ENCODE data around the gene RYR1. TPM values are rescaled to one million over a fixed set of nuclear protein-coding genes. Genes with fewer than 3 reads are reported as not detected.

The RYR1 gene
- polyA plus RNA-seq, 1 of the 3 experiments (the other 2 are of a cell fraction), result under 0.01 TPM

DNA sequence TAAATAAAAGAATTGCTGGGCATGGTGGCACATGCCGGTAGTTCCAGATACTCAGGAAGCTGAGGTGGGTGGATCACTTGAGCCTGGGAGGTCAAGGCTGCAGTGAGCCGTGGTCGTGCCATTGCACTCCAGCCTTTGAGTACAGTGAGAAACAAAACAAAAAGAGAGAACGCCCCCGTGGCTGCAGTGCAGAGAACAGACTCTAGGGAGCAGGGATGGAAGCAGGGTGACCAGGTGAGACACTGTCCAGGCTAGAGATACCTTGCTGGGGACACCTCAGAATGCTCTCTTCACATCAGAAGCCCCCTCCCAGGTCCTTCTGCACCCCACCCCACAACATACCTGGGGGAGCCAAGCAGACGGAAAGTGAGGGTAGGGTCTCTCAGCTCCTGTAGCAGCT, 159.4 kb downstream of the RYR1 start:
- Histone ChIP-seq H4K20me1 (ENCODE audit: insufficient read depth) (no peaks in the 10 kb centered on the region), H3K36me3 (replicated peaks in 1 of 2; ENCODE audit: control insufficient read depth in 1 of 2, insufficient read depth in 2 of 2, low read length in 1 of 2) (no peaks in the 10 kb centered on the region), H3K27me3 (ENCODE audit: insufficient read depth) (no peaks in the 10 kb centered on the region), H3K4me1 (ENCODE audit: control insufficient read depth in 1 of 2, insufficient read depth in 2 of 2, low read depth in 1 of 2, low read length in 1 of 2) (no peaks in the 10 kb centered on the region; a peak in 1 of 4 replicates), H2AFZ (ENCODE audit: low read depth) (no peak overlapping the region), H3K79me2 (ENCODE audit: insufficient read depth) (no peaks in the 10 kb centered on the region), H3K4me2 (no peak overlapping the region), H3K27ac (ENCODE audit: low read depth in 2 of 2, low read length in 1 of 2) (no peak overlapping the region), H3K9me3 (no peaks in the 10 kb centered on the region), H3F3A (replicated peaks; ENCODE audit: insufficient read depth) (no peaks in the 10 kb centered on the region), H3K9me2 (no peaks in the 10 kb centered on the region), H3K9ac (no peak overlapping the region), H3K4me3 (ENCODE audit: low read depth in 2 of 2, low read length in 1 of 2) (no peak overlapping the region)
- TF ChIP-seq EZH2phosphoT487 (IDR thresholded peaks at IDR 0.05; ENCODE audit: borderline replicate concordance, low read depth) (no peak), RFX5 (IDR thresholded peaks at IDR 0.05; ENCODE audit: low read length) (no peak), ELF1 (IDR thresholded peaks at IDR 0.05) (no peak)
- DNase-seq, result peak; percentile 22
- 66% methylated on average over 6 of the region's 6 CpGs for WGBS (ENCODE audit: low lambda C conversion rate)
- ChIA-PET POLR2A (no interaction called here), CTCF (interaction anchor here (1.1 to 1.3 kb wide), 2 partner anchors 13 to 41 kb away, joined by 3 to 4 read pairs; no protein-coding TSS in a partner anchor)

DNA sequence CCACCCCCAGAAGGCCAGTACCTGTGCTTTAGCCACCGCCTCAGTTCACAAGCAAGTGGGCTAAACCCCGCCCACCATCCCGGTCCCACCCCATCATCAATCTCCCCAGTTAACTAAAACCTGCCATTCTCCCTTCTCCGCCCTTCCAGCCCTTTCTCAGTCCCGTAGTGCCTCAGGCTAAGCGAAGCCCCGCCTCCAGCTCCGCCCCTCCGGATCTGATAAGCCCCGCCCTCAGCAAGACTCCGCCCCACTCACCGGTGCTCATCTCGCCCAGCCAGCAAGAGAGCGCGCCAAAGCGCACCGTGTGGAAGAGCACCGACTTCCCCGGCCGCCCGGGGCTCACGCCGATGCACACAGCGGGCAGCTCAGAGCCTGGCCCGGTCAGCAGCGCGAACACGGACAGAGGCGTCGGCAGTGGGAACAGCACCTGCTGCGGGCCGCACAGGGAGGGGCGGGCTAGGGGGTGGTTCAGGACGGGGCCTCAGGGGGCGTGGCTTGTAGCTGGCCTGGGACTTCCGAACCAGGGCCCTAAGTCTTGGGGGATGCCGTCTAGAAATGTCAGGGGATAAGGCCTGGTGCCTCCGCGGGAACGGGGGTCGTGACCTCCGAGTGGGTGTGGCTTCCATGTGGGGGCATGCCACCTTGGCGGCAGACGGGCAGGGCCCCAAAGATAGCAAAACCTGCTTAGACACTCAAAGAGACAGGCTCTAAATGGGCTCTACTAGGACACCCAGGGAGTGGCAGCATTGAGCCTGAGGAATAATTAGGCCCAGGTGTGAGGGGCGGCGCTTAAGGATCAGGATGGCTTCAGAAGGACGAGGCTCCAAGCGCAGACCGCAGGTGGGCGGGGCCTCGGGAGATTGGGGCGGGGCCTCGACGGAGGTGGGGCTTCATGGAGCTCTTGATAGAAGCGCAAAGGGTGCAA, 162.8 kb downstream of the RYR1 start:
- no peaks in the 10 kb centered on the region; a peak in 1 of 4 replicates for H3K4me1 ChIP-seq (ENCODE audit: control insufficient read depth in 1 of 2, insufficient read depth in 2 of 2, low read depth in 1 of 2, low read length in 1 of 2)
- H3K4me3 ChIP-seq (ENCODE audit: low read depth in 2 of 2, low read length in 1 of 2), result peak overlapping the region in 1 of 2 experiments; percentile 27; a peak in 1 of 4 replicates
- no peak overlapping the region for H3K4me2 ChIP-seq
- TF ChIP-seq FOXJ3 (CRISPR knock-in tag; IDR thresholded peaks at IDR 0.05) (no peak), CHD2 (IDR thresholded peaks at IDR 0.05; ENCODE audit: low read length, partially characterized antibody) (no peak)
- TF ChIP-seq, protein P1, sequence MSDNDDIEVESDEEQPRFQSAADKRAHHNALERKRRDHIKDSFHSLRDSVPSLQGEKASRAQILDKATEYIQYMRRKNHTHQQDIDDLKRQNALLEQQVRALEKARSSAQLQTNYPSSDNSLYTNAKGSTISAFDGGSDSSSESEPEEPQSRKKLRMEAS (IDR thresholded peaks at IDR 0.05; ENCODE audit: low read depth), result no peak
- 21% methylated on average over 50 of the region's 55 CpGs for WGBS (ENCODE audit: low lambda C conversion rate)
- H3F3A ChIP-seq (replicated peaks; ENCODE audit: insufficient read depth), result no peaks in the 10 kb centered on the region
- H3K79me2 ChIP-seq (ENCODE audit: insufficient read depth), result no peaks in the 10 kb centered on the region
- H3K27me3 ChIP-seq (ENCODE audit: insufficient read depth), result no peaks in the 10 kb centered on the region
- H3K27ac ChIP-seq (ENCODE audit: low read depth in 2 of 2, low read length in 1 of 2), result no peak overlapping the region
- POLR2A ChIA-PET, result interaction anchor here (0.9 kb wide), 1 partner anchor 22 kb away, joined by 4 read pairs; the partner anchor contains the start of gene EIF3K
- CTCF ChIA-PET, result interaction anchor here (0.7 kb wide), 1 partner anchor 25 kb away, joined by 3 read pairs; no protein-coding TSS in a partner anchor
- no peaks in the 10 kb centered on the region for H4K20me1 ChIP-seq (ENCODE audit: insufficient read depth)
- no peaks in the 10 kb centered on the region for H3K36me3 ChIP-seq (replicated peaks in 1 of 2; ENCODE audit: control insufficient read depth in 1 of 2, insufficient read depth in 2 of 2, low read length in 1 of 2)
- no peak overlapping the region for H3K9ac ChIP-seq
- H2AFZ ChIP-seq (ENCODE audit: low read depth), result no peak overlapping the region
- no peaks in the 10 kb centered on the region for H3K9me2 ChIP-seq
- H3K9me3 ChIP-seq, result no peaks in the 10 kb centered on the region
- DNase-seq, result peak; percentile 88

GRCh38 chr19:38597075-38597474, 163.6 kb downstream of the RYR1 start:
- POLR2A ChIA-PET, result no interaction called here

More at GRCh38 chr19:38597075-38597474, 163.6 kb downstream of the RYR1 start:
- H3K9ac ChIP-seq, result no peak overlapping the region
- H3K4me1 ChIP-seq (ENCODE audit: control insufficient read depth in 1 of 2, insufficient read depth in 2 of 2, low read depth in 1 of 2, low read length in 1 of 2), result no peaks in the 10 kb centered on the region; a peak in 1 of 4 replicates
- no peak for TF ChIP-seq NRF1 (IDR thresholded peaks at IDR 0.05; ENCODE audit: low read depth, low read length)
- H3K9me3 ChIP-seq, result no peaks in the 10 kb centered on the region
- no peaks in the 10 kb centered on the region for H4K20me1 ChIP-seq (ENCODE audit: insufficient read depth)
- H3K27ac ChIP-seq (ENCODE audit: low read depth in 2 of 2, low read length in 1 of 2), result no peak overlapping the region
- no peaks in the 10 kb centered on the region for H3K36me3 ChIP-seq (replicated peaks in 1 of 2; ENCODE audit: control insufficient read depth in 1 of 2, insufficient read depth in 2 of 2, low read length in 1 of 2)
- no peak for DNase-seq
- no peak overlapping the region for H2AFZ ChIP-seq (ENCODE audit: low read depth)
- H3F3A ChIP-seq (replicated peaks; ENCODE audit: insufficient read depth), result peaks cover 1% of the 10 kb centered on the region
- H3K27me3 ChIP-seq (ENCODE audit: insufficient read depth), result no peaks in the 10 kb centered on the region
- H3K79me2 ChIP-seq (ENCODE audit: insufficient read depth), result no peaks in the 10 kb centered on the region
- no peak overlapping the region for H3K4me3 ChIP-seq (ENCODE audit: low read depth in 2 of 2, low read length in 1 of 2)
- WGBS (ENCODE audit: low lambda C conversion rate), result 86% methylated on average over 9 of the region's 11 CpGs
- no peak overlapping the region for H3K4me2 ChIP-seq
- no peaks in the 10 kb centered on the region for H3K9me2 ChIP-seq
- CTCF ChIA-PET, result no interaction called here

Measured in SK-N-SH (cell line).